Measurements from ENCODE around the gene PLCB3. TPM values are rescaled to one million over a fixed set of nuclear protein-coding genes. Genes with fewer than 3 reads are reported as not detected.

PLCB3 gene
- total and polyA plus RNA-seq, 2 experiments from 2014 or later: 19.0 to 23.5 TPM

DNA sequence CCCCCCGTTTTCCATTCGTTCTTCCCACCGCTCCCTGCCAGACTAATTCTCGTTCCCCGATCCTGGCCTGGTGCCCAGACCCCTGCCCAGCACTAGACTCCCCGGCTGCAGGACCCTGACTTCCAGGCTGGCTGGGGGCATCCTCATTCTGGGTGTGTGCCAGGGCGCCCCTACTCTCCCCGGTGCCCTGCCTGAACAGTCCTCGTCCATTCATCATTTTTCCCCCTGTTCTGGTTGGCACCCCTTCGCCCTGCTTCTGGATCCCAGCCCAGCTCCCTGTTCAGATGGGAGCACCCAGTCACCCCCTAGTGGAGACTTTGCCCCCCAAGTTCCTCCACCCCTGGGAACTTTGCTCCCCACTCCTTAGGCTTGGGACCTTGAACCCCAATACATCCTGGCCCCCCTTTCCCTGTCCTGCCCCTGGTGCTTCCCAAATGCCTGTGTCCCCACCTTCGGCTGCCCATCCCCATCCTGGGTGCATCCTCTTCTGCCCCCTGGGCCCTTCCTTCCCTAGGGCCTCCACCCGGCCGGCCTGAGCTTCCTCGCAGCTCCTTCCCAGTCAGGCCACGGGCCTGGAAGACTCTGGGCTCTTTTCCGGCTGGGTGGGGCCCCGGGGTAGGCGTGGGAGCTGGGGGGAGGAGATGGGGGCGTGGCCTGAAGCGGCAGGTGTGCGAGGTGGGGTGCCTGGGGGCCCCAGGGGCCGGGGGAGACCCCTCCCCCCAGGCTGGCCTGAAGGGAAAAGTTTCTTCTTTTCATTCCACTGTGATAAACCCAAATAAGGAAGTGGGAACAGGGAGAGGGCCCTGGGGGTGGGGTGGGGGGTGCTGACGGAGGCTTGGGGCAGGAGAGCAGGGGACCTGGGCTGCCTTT is 908 bp downstream of the PLCB3 start:
- Histone ChIP-seq H2AFZ (peak overlapping the region; percentile 74), H3K4me1 (ENCODE audit: insufficient read depth) (peaks cover 21% of the 10 kb centered on the region), H3K27me3 (no peaks in the 10 kb centered on the region), H3K4me3 (peak overlapping the region; percentile 82), H4K20me1 (ENCODE audit: insufficient read depth, poor library complexity, severe bottlenecking) (peaks cover 5% of the 10 kb centered on the region), H3K36me3 (replicated peaks; ENCODE audit: insufficient read depth, low read depth) (no peaks in the 10 kb centered on the region), H3K4me2 (peak overlapping the region; percentile 99), H3K9me3 (ENCODE audit: low read depth) (no peaks in the 10 kb centered on the region), H3K27ac (peak overlapping the region; percentile 69), H3K79me2 (peaks cover 16% of the 10 kb centered on the region), H3K9me2 (replicated peaks; ENCODE audit: insufficient read depth) (no peaks in the 10 kb centered on the region)
- DNase-seq (ENCODE audit: low spot score): peak; percentile 75
- 10% methylated on average over 17 of the region's 23 CpGs for WGBS (ENCODE audit: low lambda C conversion rate, missing lambda C conversion rate)
- TF ChIP-seq, protein P1, sequence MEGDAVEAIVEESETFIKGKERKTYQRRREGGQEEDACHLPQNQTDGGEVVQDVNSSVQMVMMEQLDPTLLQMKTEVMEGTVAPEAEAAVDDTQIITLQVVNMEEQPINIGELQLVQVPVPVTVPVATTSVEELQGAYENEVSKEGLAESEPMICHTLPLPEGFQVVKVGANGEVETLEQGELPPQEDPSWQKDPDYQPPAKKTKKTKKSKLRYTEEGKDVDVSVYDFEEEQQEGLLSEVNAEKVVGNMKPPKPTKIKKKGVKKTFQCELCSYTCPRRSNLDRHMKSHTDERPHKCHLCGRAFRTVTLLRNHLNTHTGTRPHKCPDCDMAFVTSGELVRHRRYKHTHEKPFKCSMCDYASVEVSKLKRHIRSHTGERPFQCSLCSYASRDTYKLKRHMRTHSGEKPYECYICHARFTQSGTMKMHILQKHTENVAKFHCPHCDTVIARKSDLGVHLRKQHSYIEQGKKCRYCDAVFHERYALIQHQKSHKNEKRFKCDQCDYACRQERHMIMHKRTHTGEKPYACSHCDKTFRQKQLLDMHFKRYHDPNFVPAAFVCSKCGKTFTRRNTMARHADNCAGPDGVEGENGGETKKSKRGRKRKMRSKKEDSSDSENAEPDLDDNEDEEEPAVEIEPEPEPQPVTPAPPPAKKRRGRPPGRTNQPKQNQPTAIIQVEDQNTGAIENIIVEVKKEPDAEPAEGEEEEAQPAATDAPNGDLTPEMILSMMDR (IDR thresholded peaks at IDR 0.05; ENCODE audit: poor library complexity): peak; percentile 34
- no peak for TF ChIP-seq EZH2phosphoT487 (IDR thresholded peaks at IDR 0.05; ENCODE audit: low read depth, severe bottlenecking, unreplicated experiment)

GRCh38 chr11:64253043-64253442 is 1.7 kb downstream of the PLCB3 start:
- H3K4me3 ChIP-seq: no peak overlapping the region
- TF ChIP-seq EZH2 (IDR thresholded peaks at IDR 0.05; ENCODE audit: borderline replicate concordance) (no peak), EZH2phosphoT487 (IDR thresholded peaks at IDR 0.05; ENCODE audit: low read depth, severe bottlenecking, unreplicated experiment) (no peak)
- TF ChIP-seq, protein P1 (IDR thresholded peaks at IDR 0.05; ENCODE audit: poor library complexity): no peak

GRCh38 chr11:64253481-64253880 is 2.2 kb downstream of the PLCB3 start:
- no peak for DNase-seq (ENCODE audit: low spot score)
- Histone ChIP-seq H3K9me3 (ENCODE audit: low read depth) (no peaks in the 10 kb centered on the region), H3K27me3 (no peaks in the 10 kb centered on the region), H3K9me2 (replicated peaks; ENCODE audit: insufficient read depth) (no peaks in the 10 kb centered on the region), H3K4me1 (ENCODE audit: insufficient read depth) (peaks cover 14% of the 10 kb centered on the region), H3K79me2 (peaks cover 16% of the 10 kb centered on the region), H3K4me2 (peak overlapping the region; percentile 99), H3K27ac (no peak overlapping the region), H4K20me1 (ENCODE audit: insufficient read depth, poor library complexity, severe bottlenecking) (peaks cover 5% of the 10 kb centered on the region), H3K36me3 (replicated peaks; ENCODE audit: insufficient read depth, low read depth) (no peaks in the 10 kb centered on the region), H3K4me3 (no peak overlapping the region), H2AFZ (no peak overlapping the region)
- no peak for TF ChIP-seq EZH2phosphoT487 (IDR thresholded peaks at IDR 0.05; ENCODE audit: low read depth, severe bottlenecking, unreplicated experiment)
- TF ChIP-seq, protein P1 (IDR thresholded peaks at IDR 0.05; ENCODE audit: poor library complexity): no peak
- no peak for TF ChIP-seq EZH2 (IDR thresholded peaks at IDR 0.05; ENCODE audit: borderline replicate concordance)
- 85% methylated on average over 5 of the region's 5 CpGs for WGBS (ENCODE audit: low lambda C conversion rate, missing lambda C conversion rate)

More at GRCh38 chr11:64253043-64253442, 1.7 kb downstream of the PLCB3 start:
- Histone ChIP-seq H2AFZ (no peak overlapping the region), H3K9me3 (ENCODE audit: low read depth) (no peaks in the 10 kb centered on the region), H3K27ac (no peak overlapping the region), H4K20me1 (ENCODE audit: insufficient read depth, poor library complexity, severe bottlenecking) (peaks cover 5% of the 10 kb centered on the region), H3K79me2 (peaks cover 16% of the 10 kb centered on the region), H3K36me3 (replicated peaks; ENCODE audit: insufficient read depth, low read depth) (no peaks in the 10 kb centered on the region), H3K9me2 (replicated peaks; ENCODE audit: insufficient read depth) (no peaks in the 10 kb centered on the region), H3K27me3 (no peaks in the 10 kb centered on the region), H3K4me2 (peak overlapping the region; percentile 99), H3K4me1 (ENCODE audit: insufficient read depth) (peaks cover 16% of the 10 kb centered on the region)
- no peak for DNase-seq (ENCODE audit: low spot score)
- 80% methylated on average over 8 of the region's 8 CpGs for WGBS (ENCODE audit: low lambda C conversion rate, missing lambda C conversion rate)

Measured in hepatocyte (in vitro differentiated cells).